ENCODE measurements around the gene LRRC7. TPM values are rescaled to one million over a fixed set of nuclear protein-coding genes. Genes with fewer than 3 reads are reported as not detected.

The LRRC7 gene
- total RNA-seq, 1 donor, result 0.09 TPM

GRCh38 chr1:70034403-70034802 lies 466.7 kb downstream of the LRRC7 start:
- peak; percentile 53 for DNase-seq (ENCODE audit: low read depth)
- no peak overlapping the region for H3K4me3 ChIP-seq (ENCODE audit: low read depth, low read length)
- peak; percentile 32 for TF ChIP-seq CTCF (IDR thresholded peaks at IDR 0.05; ENCODE audit: insufficient read depth, low read length)

- no peak overlapping the region for H3K4me3 ChIP-seq (ENCODE audit: low read depth, low read length)
- TF ChIP-seq CTCF (IDR thresholded peaks at IDR 0.05; ENCODE audit: insufficient read depth, low read length), result no peak
- DNase-seq (ENCODE audit: low read depth), result no peak
Observed at GRCh38 chr1:70038025-70038424, 470.3 kb downstream of the LRRC7 start.

- TF ChIP-seq CTCF (IDR thresholded peaks at IDR 0.05; ENCODE audit: insufficient read depth, low read length), result no peak
- no peak overlapping the region for H3K4me3 ChIP-seq (ENCODE audit: low read depth, low read length)
- DNase-seq (ENCODE audit: low read depth), result no peak
Observed at GRCh38 chr1:70039485-70039884, 471.8 kb downstream of the LRRC7 start.

GRCh38 chr1:70041317-70042045 lies 473.8 kb downstream of the LRRC7 start:
- no peak for TF ChIP-seq CTCF (IDR thresholded peaks at IDR 0.05; ENCODE audit: insufficient read depth, low read length)
- no peak overlapping the region for H3K4me3 ChIP-seq (ENCODE audit: low read depth, low read length)
- no peak for DNase-seq (ENCODE audit: low read depth)

GRCh38 chr1:70042090-70042731 lies 474.5 kb downstream of the LRRC7 start:
- no peak for TF ChIP-seq CTCF (IDR thresholded peaks at IDR 0.05; ENCODE audit: insufficient read depth, low read length)
- H3K4me3 ChIP-seq (ENCODE audit: low read depth, low read length), result no peak overlapping the region
- peak; percentile 25 for DNase-seq (ENCODE audit: low read depth)

GRCh38 chr1:70043804-70044203 lies 476.1 kb downstream of the LRRC7 start:
- DNase-seq (ENCODE audit: low read depth), result peak; percentile 87
- H3K4me3 ChIP-seq (ENCODE audit: low read depth, low read length), result no peak overlapping the region
- no peak for TF ChIP-seq CTCF (IDR thresholded peaks at IDR 0.05; ENCODE audit: insufficient read depth, low read length)

Measured in fibroblast of the aortic adventitia (primary cell).